Measurements from ENCODE around the gene JAG2. TPM values are rescaled to one million over a fixed set of nuclear protein-coding genes. Genes with fewer than 3 reads are reported as not detected.

The JAG2 gene
- total RNA-seq, 6 experiments from 2014 or later, result 0.23 to 0.76 (median 0.42) TPM

GRCh38 chr14:105136401-105137322, 31.9 kb downstream of the JAG2 start:
- Mint-ChIP-seq H3K27me3 (ENCODE audit: insufficient read depth) (peaks cover 4% of the 10 kb centered on the region), H3K36me3 (ENCODE audit: low read depth) (peaks cover 4% of the 10 kb centered on the region; the same call in 1 of the 2 replicates), H3K4me1 (ENCODE audit: low read depth) (no peaks in the 10 kb centered on the region), H3K4me3 (no peak overlapping the region), H3K9me3 (peaks cover 21% of the 10 kb centered on the region), H3K27ac (no peak overlapping the region)
- TF ChIP-seq CTCF (IDR thresholded peaks at IDR 0.05), result no peak
- DNase-seq, result no peak

- Mint-ChIP-seq H3K4me3 (no peak overlapping the region), H3K27me3 (ENCODE audit: insufficient read depth) (peaks cover 6% of the 10 kb centered on the region), H3K27ac (no peak overlapping the region), H3K9me3 (peaks cover 21% of the 10 kb centered on the region), H3K4me1 (ENCODE audit: low read depth) (no peaks in the 10 kb centered on the region), H3K36me3 (ENCODE audit: low read depth) (0 out of 2 replicates have a peak, but pooled peaks cover 4% of the 10 kb centered on the region)
- no peak for TF ChIP-seq CTCF (IDR thresholded peaks at IDR 0.05)
- DNase-seq, result no peak
Measured at GRCh38 chr14:105135700-105136395, 32.7 kb downstream of the JAG2 start.

- no peak for TF ChIP-seq CTCF (IDR thresholded peaks at IDR 0.05)
- no peak overlapping the region for H3K27ac Mint-ChIP-seq
- peaks cover 13% of the 10 kb centered on the region for H3K27me3 Mint-ChIP-seq (ENCODE audit: insufficient read depth)
- no peaks in the 10 kb centered on the region for H3K4me1 Mint-ChIP-seq (ENCODE audit: low read depth)
- no peak overlapping the region for H3K4me3 Mint-ChIP-seq
- DNase-seq, result no peak
- no peaks in the 10 kb centered on the region for H3K36me3 Mint-ChIP-seq (ENCODE audit: low read depth)
- H3K9me3 Mint-ChIP-seq, result 0 out of 2 replicates have a peak, but pooled peaks cover 3% of the 10 kb centered on the region
Measured at GRCh38 chr14:105132921-105133654, 35.5 kb downstream of the JAG2 start.

GRCh38 chr14:105131241-105131640, 37.3 kb downstream of the JAG2 start:
- no peak for TF ChIP-seq CTCF (IDR thresholded peaks at IDR 0.05)
- Mint-ChIP-seq H3K36me3 (ENCODE audit: low read depth) (no peaks in the 10 kb centered on the region), H3K4me3 (no peak overlapping the region), H3K27ac (no peak overlapping the region), H3K4me1 (ENCODE audit: low read depth) (no peaks in the 10 kb centered on the region), H3K27me3 (ENCODE audit: insufficient read depth) (peaks cover 19% of the 10 kb centered on the region), H3K9me3 (0 out of 2 replicates have a peak, but pooled peaks cover 3% of the 10 kb centered on the region)
- no peak for DNase-seq

GRCh38 chr14:105128059-105128458, 40.5 kb downstream of the JAG2 start:
- no peaks in the 10 kb centered on the region for H3K4me1 Mint-ChIP-seq (ENCODE audit: low read depth)
- no peak overlapping the region for H3K27ac Mint-ChIP-seq
- H3K9me3 Mint-ChIP-seq, result 0 out of 2 replicates have a peak, but pooled peaks cover 3% of the 10 kb centered on the region
- TF ChIP-seq CTCF (IDR thresholded peaks at IDR 0.05), result no peak
- no peak overlapping the region for H3K4me3 Mint-ChIP-seq
- peaks cover 35% of the 10 kb centered on the region for H3K27me3 Mint-ChIP-seq (ENCODE audit: insufficient read depth)
- H3K36me3 Mint-ChIP-seq (ENCODE audit: low read depth), result no peaks in the 10 kb centered on the region
- DNase-seq, result no peak
